Right forelimb (tissue), 1 donor: Measurements from ENCODE around the gene RAD51B.

Experiments
- DNase-seq: peaks from one replicate; pipeline ENCODE4 v3.0.0-alpha.2; 2018

The RAD51B gene

DNA sequence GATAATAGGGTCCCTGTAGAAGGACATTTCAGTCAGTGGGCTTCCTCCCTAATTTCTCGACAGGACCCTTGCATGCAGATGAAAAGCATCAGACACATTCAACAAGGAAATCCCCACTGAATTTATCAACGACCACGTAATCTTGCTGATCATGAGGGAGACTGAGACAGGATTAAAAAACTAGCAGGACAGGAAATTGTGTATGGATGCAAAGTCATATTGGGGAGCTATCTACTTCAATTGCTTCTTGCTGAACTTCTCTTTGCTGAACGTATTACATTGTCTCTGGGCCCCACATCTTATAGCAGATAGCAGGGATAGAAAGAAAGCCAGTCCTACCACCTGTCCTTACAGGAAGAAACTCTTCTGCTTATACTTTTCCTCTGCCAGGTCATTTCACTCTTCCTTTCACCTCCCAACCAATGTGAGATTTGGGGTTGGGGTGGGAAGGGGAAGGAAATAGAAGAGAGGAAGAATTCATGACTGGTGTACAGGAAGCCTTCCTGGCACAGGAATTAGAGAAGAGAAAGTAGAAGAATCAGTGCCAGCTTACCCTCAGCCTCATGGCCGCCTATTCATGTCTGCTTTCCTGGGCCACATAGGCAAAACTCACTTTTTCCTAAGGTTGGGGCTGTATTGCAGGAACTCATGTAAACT is 640.0 kb downstream of the RAD51B start:
- DNase-seq, result no peak

DNA sequence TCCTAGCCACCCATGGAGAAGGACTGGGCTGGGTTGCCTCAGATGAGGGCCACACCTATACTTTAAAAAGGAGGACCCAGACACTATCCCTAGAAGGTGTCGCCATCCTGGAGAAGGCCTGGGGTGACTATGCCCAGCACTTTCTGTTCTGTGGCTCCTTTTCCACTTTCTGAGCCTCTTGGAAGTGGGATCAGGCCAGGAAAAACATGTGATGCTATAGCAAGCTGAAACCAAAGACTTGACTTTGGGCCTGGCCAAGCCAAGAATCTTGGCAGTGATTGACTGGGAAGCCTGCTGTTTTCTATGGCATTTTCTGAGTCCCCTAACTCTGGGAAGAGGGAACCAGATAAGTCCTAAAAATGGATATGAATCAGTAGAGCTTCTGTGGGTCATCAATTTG is 641.0 kb downstream of the RAD51B start:
- DNase-seq, result no peak

DNA sequence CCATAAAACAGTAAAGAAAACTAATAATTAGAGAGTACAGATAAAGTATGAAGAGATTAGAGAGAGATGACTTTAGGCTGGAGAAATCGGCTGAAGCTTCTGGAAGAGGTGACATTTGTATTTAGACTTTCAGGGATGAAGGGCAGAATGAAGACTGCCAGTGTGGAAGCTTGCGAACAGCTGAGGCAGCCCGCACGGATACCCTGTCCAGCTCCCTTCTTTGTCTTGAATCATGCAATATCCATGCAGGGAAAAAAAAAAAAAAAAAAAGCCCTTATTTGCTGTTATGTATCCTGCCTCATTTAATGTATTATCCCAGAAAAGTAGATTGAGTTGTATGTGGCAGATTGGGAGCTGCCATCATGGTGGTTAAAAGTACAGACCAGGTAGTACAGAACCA is 641.5 kb downstream of the RAD51B start:
- DNase-seq, result no peak

DNA sequence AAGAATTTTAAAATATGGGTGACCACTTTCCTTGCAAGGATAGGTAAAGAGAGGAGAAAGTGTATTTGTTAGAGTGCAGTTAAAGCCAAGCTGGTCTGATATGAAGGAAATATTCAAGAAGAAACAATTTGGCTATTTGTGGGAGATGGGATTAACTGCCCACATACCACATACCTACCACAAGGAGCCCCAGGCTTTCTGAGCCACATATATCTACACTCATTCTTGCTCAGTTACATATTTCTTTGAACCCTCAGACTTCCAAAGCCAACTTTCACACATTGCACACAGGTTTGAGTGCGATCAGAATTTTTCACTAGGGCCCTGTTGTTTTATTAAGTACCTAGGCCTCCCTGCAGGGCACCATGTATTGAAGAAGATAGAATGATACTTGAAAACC is 643.1 kb downstream of the RAD51B start:
- no peak for DNase-seq

DNA sequence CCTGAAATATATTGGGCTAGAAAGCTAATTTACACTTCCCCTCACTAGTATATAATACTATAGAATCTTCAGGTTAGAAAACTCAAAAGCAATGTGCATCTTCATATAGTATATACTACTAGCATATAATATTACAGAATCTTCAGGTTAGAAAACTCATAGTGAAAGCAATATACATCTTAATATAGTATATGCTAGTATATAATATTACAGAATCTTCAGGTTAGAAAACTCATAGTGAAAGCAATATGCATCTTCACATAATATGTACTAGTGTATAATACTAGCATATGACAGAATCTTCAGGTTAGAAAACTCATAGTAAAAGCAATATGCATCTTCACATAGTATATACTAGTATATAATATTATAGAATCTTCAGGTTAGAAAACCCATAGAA is 643.7 kb downstream of the RAD51B start:
- no peak for DNase-seq

DNA sequence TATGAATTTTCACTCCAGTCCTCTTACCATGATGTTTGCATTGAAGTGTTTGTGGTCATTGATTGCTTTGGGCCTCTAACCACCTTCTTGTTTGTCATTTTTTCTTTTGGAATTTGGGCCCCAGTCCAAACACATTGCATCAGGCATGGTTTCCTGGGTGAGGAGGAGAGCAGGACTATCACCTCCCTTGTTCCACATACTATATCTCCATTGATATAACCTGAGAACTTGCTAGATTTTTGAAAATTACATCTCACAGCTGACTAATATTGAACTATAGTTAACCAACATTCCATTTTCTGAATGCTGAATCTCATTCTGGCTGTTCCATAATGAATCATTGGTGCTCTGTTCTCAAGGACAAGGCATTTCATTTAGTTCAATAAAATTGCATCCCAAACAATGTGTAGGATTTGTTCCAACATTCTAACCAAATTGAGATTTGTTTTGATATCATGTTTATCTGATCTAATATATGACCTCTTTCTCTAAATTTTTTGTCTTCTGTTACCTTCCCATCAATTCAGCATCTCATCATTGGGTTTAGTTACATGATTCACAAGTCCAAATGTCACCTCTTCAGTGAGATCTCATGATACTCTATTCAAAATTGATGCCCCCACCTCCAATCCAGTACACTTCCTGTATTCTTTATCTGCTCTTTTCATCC is 644.3 kb downstream of the RAD51B start:
- DNase-seq, result no peak

DNA sequence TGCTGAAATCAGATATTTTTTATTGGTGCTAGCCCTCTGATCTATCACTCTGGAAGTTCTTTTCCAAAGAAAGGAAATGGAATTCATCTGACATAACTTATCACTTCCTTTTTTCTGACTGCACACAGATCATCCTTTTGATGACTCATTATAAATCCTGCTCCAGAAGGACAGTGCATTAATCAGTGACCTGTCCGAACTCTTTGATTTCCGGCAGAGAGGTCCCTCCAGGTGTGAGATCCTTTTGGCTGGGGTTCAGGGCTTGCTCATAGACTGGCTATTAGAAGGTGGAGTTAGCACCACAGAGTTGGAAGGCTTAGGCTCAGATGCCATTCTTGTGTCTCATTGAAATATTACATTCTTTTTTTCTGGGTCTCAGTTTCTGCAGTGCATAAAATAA is 645.1 kb downstream of the RAD51B start:
- no peak for DNase-seq

DNA sequence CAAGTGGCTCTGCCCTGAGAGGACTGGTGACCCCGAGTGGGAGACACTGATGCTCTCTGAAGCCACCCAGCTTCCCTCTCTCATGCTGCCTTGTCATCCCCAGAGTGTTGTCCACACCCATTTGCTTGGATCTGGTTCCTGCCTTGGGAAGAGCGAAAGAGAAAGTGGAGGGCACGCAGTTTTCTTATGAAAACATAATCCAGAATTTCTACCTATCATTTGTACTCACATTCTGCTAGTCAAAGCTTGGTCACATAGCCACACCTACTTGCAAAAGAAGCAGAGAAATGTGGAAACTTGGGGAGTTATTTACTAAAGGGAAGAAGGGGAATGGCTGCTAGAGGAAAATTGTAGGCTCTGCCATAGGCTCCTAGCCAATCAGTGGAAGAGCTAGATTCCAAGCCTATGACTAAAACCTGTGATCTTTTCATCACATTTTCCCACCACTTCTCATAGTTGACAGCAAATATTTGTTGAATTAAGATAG is 647.0 kb downstream of the RAD51B start:
- DNase-seq, result no peak

DNA sequence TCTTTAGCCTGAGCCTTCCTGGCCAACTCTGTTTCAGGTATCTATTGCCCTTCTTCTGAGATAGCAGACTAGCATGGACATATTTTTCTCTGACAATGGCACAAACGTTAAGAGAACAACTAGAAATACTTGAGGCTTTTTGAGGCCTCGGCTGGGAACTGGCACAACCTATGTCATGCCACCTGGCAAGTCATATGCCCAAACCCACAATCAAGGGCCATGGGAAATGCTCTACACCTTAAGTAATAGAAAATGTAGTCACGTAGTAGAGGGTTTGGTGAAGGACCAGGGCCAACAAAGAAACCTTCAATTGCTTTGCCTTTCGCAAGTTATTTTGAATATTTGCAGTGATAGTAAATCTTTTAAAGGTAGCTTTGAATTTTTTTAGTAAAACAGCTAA is 647.8 kb downstream of the RAD51B start:
- DNase-seq, result no peak

DNA sequence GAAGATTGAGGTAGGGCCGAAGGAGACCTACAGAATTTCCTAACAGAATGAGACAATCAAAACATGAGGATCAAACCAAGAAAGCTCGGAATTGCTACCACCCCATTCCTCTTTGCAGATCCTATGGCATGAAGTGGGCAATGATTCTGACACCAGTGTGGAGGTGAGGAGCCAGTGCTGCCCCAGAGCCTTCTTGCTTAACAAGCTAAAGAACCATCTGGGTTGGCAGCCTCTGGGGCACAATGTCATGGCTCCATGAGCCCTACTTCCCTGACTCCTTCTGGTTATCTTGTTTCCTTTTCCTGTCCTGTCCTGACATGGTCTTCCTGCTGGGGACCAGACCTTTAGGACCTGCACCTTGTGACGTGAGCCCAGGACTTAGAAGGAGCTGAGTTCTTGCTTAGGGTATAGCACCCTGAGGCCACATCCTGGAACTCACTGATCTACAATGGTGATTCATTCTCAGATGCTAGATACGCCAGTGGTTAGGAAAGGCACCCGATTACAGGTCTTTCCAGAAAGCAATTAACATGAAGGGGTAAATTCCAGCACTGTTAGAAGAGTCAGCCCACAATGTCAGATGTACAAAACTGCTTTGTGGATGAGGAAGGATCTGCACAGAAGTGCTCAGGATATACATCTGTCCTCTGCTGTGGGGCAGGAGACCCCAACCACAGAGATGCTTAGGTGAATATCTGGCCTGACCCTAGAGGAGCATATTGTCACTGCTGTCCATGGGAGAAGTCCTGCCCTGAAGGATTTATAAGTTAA is 649.0 kb downstream of the RAD51B start:
- no peak for DNase-seq

DNA sequence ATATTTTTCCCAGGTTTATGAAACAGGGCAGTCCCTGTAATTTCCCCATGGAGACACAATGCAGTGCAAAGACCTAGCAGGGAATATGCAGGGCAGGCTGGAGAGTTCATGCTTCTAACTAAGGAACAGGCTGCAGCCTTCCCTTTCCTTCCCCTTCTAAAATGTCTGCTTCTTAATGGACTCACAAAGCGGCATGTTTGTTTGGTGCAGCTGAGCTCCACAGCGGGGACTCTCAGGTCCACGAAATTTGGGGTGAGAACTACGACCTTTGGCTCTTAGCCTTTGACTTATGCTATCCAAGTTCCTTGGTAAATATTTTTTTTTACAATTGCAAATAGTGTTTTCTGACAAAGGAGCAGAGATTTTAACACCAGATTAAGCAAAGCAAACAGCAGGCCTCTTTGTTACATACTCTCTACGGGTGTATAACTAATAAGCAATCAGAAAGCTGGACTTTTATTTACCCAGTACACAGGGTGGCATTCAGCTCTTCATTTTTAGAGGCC is 649.7 kb downstream of the RAD51B start:
- DNase-seq, result no peak

DNA sequence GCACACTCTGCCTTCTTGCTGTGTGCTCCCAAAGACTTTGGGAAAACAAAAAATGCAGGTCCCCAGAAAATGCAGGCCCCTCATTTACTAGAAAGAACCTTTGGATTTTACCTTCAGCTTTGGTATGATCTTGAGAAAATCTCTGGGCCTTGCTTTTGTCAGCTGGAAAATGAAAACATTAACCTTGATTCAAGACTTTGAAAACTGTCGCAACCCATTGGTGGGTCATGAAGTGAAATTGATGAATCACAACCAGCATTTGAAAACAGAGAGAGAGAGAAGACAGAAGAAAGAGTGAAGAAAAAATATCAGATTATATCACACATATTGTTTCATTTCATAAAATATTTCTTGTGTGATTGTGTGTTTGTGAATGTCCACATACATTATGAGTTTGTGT is 650.8 kb downstream of the RAD51B start:
- DNase-seq, result no peak

DNA sequence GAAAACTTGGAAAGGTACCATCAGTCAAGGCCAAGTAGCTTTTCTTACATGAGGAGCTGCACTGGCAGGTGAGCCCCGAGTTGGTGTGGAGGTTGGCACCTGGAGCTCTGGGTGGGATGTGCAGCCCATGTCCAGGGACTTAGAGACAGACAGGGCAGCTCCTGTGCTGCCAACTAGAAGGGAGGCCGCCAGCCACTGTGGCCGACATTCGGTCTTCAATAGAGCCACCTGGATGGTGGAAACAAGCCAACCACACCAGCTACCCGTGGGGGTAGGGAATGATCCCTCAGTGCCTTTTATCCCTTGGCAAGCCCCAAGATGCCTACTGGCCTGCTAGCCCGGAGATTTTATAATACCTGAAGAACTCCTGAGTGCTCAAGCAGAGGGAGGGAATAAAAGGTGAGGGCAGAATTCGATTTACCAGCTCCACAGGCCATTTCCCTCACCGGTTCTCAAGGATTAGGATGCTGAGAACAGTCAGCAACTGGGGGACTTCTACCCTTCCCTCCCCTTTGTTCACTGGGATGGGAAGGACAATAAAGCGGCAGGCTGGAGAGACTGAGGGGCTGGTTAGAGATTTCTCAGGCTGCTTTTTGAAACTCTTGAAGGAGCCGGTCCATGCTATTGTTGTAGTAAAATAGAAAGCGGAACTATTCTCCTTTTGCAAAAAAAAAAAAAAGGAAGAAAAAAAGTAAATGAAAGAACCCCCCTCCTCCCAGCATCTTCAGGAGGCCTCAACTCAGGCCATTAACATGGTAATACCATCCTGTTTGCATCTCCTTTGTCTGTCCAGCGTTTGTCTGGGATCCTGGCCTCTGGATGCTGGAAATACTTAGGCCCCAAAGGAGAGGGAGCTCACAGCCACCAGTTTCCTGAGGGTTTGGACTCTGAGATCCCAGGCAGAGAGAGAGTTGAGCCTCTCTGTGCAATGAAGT is 651.7 kb downstream of the RAD51B start:
- no peak for DNase-seq

DNA sequence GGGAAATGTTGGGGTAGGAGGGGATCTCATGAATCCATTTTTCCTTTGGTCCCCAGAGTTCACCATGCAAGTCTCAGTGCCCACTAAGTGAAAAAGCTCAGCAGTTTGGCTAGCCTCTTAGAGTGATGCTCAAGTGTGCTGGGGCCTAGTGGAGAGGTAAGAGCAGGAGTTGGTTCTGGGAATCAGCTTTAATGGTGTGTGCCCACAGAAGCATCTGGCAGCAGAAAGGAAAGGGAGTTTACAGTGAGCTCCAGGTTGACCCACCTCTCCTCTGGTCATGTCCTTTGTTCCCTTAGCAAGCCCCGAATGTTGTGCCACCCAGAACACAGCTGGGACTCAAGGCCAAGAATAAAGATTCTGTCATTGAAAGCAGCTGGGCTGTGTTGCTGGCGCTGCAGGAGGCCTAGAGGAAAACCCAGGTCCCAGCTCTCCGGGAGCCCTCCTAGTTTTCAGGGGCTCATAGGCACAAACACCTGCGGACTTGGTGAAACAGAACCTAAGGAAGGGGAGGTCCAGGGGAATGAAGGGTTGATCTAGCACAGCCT is 652.5 kb downstream of the RAD51B start:
- no peak for DNase-seq

DNA sequence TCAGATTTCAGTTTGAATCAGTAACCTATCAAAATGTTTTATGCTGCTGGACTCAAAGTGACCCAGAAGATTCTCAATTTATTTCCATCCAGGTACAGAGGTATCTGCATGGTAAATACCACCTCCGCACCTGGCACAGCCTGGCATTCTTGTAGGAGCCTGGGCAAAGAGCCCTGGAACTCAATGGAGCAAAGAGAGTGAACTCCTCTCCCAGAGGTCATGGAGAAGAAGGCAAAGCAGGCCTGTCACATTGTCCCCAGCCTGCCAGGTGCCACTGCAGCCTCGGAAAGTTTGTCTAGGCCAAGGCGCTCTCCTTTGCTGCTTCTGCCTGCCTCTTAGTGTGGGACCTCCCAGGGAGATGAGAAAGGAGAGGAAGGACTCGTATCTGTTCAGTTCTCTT is 653.5 kb downstream of the RAD51B start:
- no peak for DNase-seq

DNA sequence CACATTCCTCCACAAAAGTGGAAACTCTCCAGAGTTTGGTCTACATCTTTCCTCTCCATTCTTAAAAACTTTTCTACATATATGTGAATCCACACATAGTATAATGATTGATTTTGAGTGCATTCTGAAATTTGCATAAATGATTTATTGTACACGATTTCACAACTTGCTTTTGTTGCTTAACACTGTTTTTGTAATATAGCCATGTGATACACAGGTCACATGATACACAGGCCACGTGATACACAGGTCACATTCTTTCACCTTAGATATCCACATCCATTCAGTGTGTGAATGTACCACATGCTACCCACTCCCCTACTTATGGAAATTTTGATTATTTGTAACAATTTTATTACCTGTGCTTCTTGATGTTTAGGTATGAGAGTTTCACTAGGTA is 654.2 kb downstream of the RAD51B start:
- DNase-seq, result no peak

DNA sequence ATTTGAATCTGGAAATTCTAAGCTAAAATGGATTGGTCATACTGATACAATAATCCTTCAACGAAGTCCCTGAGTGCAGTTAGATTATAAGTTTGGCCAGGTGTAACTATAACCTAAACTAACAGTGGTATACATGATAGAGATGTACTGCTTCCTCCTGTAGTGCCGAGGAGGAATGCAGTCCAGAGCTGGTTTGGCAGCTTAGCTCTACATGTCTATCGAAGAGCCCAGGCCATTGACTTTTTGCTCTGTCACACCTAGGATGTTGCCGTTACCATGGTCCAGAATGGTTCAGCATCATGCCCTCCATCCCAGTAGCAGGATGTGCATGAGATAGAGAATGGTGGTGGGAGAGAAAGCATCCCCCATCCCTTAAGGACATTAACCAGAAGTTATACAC is 655.2 kb downstream of the RAD51B start:
- DNase-seq, result no peak

DNA sequence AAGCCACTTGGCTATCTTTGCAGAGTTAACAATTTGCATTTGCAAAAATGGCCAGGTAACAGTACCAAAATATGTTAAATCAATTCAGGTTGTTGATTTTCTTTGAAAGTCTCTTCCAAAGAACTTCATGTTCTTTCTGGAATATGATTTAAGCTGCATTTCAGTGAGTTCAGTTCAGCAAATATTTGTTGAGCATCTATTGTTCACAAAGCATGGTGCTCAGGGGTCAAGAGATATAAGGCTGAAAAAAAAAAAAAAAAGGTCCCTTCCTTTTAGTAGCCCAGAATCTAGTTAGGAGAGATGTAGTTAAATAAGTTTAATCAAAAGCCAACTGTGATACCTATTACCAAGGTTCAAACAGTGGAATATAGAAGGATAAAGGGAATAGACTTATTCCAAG is 656.2 kb downstream of the RAD51B start:
- DNase-seq, result no peak

DNA sequence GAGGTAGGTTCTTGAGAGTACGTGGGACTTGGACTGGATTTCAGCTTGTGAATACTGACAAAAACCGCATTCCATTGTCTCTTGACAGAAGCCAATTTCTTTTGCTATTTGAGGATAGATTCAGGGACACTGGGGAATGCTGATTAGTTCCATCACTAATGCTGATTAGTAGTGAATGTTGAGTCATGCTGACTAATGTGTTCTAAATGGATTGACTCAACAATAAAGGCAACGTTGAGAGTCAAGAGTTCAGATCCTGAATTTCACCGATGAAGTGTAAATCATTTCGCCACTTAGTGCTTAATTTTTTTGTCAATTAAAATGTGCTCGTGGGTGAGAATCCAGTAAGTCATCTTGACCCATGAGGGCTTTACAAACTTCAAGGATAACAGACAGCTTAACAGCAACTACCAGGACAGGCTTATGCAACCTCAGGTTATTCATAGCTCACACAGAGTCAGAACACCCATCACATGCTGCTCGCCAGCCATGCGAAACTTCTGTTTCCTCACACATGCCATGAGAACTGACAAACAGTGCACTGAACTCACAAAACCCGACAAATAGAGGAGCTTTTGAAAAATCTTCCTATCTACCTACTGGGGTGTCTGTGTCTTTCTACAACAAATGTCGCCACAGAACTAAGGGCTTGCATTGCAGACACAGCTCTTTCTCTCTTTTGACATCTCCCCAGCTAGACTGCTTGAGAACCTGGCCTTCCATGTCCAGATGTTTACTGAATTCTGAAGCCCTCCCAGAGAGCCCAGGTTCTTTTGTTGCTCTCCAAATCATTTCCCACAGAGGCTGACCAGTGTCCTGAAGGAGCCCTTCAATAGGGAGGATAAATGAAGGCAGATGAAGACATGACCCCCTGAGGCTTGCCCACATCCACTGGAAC is 656.9 kb downstream of the RAD51B start:
- no peak for DNase-seq

DNA sequence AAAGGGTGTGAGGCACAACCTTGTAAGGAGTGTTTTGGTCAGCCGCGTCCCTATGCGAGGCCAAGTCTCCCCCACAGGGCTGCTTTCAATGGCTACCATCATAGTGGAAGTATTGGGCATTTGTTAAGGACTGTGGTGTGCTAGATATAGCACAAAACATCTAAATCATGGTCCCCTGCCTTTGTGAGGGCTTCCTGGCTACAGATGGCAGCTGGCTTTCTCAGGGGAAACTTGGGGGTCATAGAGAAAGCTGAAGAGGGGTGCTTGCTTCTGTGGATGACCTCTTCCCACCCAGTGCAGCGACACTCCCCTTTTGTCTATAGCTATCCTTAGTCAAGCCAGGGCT is 657.5 kb downstream of the RAD51B start:
- no peak for DNase-seq

DNA sequence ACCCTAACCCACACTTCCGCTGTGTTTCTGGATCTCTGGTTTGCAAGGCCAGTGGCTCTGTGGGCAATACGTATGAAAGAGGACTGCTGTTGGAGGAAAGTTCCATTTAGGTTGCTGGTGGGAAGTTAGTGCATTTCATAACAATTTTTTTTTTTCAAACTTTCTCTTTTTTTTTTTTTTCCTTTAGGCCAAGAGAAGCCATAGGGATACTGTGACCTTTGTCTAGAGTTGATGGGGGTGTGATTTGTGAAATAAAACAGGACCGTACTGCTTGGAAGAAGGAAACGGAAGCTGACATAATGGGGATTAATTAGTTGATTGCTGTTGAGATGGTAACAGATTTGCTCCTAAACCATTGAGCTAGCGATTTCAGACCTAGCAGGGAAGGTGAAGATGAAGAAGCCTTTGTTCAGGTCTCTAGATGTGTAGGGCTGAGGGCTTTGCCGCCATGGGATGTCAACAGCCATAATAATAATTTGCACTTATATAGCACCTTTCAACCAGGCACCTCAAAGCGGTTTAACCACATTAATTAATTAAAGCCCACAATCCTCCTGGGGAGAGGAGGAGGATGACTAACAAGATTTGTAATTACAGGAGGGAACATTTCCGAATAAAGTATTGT is 658.0 kb downstream of the RAD51B start:
- no peak for DNase-seq
